T47D (cell line): Measurements from ENCODE around the gene TMEM259.

Source experiments
- DNase-seq, 2 experiments: peaks; one replicate each; pipeline versions ENCODE4 v3.0.0 to v3.0.0-alpha.2; 2011 to 2012; ENCODE audit warnings: low read depth in 1 of 2, low spot score in 1 of 2
- JUND ChIP-seq: IDR thresholded peaks from 2 replicates; pipeline ENCODE4 v1.6.1; 2012; ENCODE audit warnings: low read depth
- in situ Hi-C: cut with HindIII; loops from 2 replicates; pipeline ENCODE4 v1.10.0; 2016; ENCODE audit warnings: low sequenced_read_pairs, low pct_unique_long_range_greater_than_20kb

The TMEM259 gene

GRCh38 chr19:1051791-1052190, 30.9 kb upstream of the TMEM259 start:
- no peak for DNase-seq
- in situ Hi-C loops, result no loop called here
- no peak for TF ChIP-seq JUND

- TF ChIP-seq JUND, result no peak
- DNase-seq, result no peak
- in situ Hi-C loops, result no loop called here
These were observed 30.3 kb upstream of the TMEM259 start for GRCh38 chr19:1050989-1051788.

GRCh38 chr19:1049800-1050199, 28.9 kb upstream of the TMEM259 start:
- TF ChIP-seq JUND, result no peak
- in situ Hi-C loops, result no loop called here
- DNase-seq, result no peak

- in situ Hi-C loops, result no loop called here
- no peak for TF ChIP-seq JUND
- DNase-seq, result no peak
These were observed 28.2 kb upstream of the TMEM259 start for GRCh38 chr19:1049106-1049505.

- DNase-seq, result no peak
- no peak for TF ChIP-seq JUND
- in situ Hi-C loops, result no loop called here
These were observed 26.8 kb upstream of the TMEM259 start for GRCh38 chr19:1047696-1048147.

GRCh38 chr19:1046836-1047695, 26.1 kb upstream of the TMEM259 start:
- no peak for TF ChIP-seq JUND
- in situ Hi-C loops, result no loop called here
- DNase-seq, result no peak

GRCh38 chr19:1046117-1046626, 25.2 kb upstream of the TMEM259 start:
- no peak for TF ChIP-seq JUND
- no peak for DNase-seq
- in situ Hi-C loops, result no loop called here

GRCh38 chr19:1045247-1045603, 24.3 kb upstream of the TMEM259 start:
- TF ChIP-seq JUND, result no peak
- in situ Hi-C loops, result no loop called here
- DNase-seq, result peak in 1 of 2 experiments; percentile 94

GRCh38 chr19:1042689-1043511, 22.0 kb upstream of the TMEM259 start:
- in situ Hi-C loops, result no loop called here
- DNase-seq, result no peak
- TF ChIP-seq JUND, result no peak

GRCh38 chr19:1041835-1042685, 21.1 kb upstream of the TMEM259 start:
- DNase-seq, result no peak
- in situ Hi-C loops, result no loop called here
- TF ChIP-seq JUND, result no peak

- in situ Hi-C loops, result no loop called here
- DNase-seq, result no peak
- no peak for TF ChIP-seq JUND
These were observed 20.4 kb upstream of the TMEM259 start for GRCh38 chr19:1041272-1041834.
